ENCODE results near the gene IGFN1.

IGFN1 gene

DNA sequence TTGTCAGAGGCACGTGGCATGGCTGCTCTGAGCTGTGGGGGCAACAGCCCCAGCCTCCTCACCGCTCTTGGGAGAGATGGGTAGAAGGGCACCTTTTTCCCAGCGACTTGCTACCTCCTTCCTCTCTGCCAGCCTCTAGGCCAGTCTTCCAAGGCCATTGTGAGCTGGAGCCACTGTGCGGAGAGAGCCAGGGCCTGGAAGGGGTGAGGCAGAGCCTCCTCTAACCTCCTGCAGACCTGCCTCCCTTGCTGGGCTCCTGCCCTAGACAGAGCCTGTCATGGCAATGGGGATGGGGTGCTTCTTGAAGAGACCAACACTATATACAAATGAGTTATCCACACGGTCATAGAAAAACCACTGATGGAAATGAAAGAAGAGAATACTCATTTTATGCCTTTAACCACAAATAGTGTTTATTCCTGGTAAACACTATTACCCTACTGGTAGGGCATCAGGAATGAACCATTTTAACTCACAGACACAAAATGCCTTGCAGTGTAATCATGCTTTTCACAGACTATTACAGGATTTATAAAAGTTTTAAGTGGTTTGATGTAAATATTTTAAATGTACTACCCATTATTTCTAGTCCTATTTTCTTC, 5.0 kb upstream of the IGFN1 start:
- no peak for DNase-seq (ENCODE audit: low spot score)

DNA sequence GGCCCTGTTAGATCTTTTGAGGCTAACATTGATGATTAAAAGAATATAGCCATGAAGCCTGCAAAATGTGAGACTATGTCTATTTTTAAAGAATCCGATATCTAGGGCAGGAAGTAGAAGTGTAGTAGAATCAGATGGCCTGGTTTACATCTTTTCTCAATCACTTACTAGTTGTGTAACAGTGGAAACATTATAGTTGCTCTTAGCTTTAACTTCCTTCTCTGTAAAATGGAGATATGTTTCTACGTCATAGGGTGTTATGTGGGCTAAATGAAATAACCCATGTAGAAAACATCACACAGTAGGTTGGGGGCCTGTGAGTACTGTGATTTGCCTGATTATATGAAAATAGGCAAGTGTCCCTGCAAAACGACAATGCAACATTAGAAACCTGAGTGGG, 4.4 kb upstream of the IGFN1 start:
- no peak for DNase-seq (ENCODE audit: low spot score)

- DNase-seq (ENCODE audit: low spot score) = no peak
These were observed 1.5 kb upstream of the IGFN1 start for GRCh38 chr1:201189085-201189484.

DNA sequence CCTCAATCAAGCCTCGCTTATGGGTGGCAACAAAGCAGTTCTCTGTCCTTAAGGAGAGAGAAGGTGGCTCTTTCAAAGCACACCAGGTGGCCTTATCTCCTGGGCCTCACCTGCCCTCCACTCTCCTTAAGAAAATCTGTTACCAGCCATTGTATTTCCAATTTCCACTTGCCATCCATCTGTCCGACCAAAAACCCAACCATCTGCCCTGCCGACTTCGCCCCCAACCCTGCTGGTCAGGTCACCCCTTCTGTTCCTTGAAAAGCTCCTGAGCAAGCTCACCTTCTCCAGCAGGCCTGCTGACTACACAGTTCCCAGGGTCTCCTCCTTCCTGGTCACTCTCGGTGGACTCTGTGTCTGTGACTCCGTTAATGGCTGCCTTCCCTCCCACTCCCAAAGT, 619 bp upstream of the IGFN1 start:
- DNase-seq (ENCODE audit: low spot score) = no peak

- no peak for DNase-seq (ENCODE audit: low spot score)
These were observed 1.1 kb downstream of the IGFN1 start for GRCh38 chr1:201191653-201192260.

DNA sequence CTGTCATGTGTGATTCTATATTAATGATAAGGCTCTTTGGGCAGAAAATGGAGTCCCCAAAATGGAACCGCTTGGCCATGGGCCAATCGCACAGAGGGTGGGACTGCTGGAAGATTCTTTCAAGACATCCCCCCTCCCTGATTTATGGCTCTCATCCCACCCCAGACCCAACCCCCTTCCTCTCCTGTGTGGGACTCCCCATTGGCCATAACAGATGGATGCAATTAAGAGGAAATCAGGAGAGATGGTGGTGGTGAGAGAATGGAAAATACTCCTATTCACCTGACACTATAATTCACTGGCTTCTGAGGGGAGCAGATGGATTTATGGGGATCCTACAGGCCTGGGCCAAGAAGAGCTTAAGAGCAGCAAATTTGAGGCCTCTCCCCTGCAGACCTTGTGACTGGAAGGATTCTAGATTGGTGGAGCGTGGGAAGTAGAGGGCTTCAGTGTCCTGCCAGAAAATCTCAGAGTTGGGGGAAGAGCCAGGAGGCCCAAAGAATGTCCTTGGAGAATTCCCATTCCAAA, 1.7 kb downstream of the IGFN1 start:
- DNase-seq (ENCODE audit: low spot score) = no peak

- no peak for DNase-seq (ENCODE audit: low spot score)
These were observed 3.4 kb downstream of the IGFN1 start for GRCh38 chr1:201194046-201194445.

- DNase-seq (ENCODE audit: low spot score) = no peak
These were observed 8.0 kb downstream of the IGFN1 start for GRCh38 chr1:201198598-201198997.

GRCh38 chr1:201205036-201205435, 14.4 kb downstream of the IGFN1 start:
- no peak for DNase-seq (ENCODE audit: low spot score)

DNA sequence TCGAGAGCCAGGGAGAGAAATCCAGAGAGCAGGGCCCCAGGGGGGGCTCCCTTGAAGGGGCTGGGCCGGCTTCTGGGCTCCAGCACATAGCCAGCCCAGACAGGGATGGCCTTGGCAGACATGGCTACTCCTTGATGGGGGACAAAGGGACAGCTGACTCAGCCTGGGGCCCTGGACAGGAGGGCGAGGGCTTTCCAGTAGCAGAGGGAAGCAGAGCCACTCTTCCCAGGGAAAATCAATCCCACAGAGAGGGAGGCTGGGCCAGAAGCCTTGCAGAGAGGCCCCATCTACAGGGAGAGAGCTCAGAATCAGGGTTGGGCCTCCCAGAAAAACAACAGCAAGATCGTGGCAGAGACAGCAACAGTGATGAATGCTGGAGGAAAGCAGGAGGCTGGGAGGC, 15.6 kb downstream of the IGFN1 start:
- no peak for DNase-seq (ENCODE audit: low spot score)

DNA sequence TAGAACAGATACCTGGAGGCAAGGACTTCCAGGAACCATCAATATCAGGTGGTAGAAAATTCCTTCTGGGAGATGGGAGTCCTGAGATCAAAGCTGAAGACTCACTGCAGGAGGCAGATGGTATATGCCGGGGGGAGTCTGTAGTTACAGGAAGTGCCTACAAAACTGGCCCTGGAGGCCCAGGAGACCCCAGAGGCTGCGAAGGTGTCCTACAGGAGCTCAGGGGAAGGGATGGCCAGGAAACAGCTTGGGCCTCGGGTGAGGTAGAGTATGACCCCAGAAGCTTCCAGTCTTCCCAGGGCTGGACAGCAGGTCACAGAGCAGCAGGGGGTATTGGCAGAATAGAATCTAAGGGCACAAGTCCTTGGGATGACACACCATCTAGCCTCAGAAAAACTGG, 16.4 kb downstream of the IGFN1 start:
- no peak for DNase-seq (ENCODE audit: low spot score)

- DNase-seq (ENCODE audit: low spot score) = no peak
These were observed 17.6 kb downstream of the IGFN1 start for GRCh38 chr1:201208236-201208635.

- DNase-seq (ENCODE audit: low spot score) = no peak
These were observed 21.4 kb downstream of the IGFN1 start for GRCh38 chr1:201212056-201212455.

GRCh38 chr1:201212461-201213055, 21.9 kb downstream of the IGFN1 start:
- no peak for DNase-seq (ENCODE audit: low spot score)

DNA sequence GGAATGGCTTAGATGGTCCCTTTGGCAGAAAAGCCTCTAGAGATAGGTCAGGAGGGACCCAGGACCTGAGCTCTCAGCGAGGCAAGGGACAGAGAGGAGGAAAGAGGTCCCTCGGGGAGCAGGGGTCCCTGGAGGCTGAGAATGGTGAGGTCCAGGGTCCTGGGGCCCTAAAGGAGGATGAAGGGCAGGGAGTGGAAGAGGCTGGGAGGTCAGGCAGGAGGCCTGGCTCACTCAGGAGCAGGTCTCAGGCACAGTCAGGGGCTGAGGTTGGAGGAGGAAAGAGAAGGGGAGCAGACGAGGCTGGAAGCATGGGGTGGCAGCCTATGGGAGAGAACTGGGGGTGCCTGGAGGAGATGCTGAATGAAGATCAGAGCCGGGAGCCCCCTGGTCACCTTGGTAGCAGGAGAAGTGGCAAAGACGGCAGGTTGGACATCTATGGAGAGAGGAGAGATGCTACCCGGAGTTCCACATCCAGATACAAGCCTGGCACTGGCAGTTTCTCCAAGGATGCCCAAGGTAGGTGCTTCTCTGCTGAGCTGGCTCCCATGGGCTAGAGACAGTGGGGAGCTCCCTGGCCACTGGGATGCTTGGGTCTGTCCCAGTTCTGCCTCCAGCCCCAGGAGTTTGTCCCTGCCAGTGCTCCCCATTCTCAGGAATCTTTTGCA, 22.6 kb downstream of the IGFN1 start:
- DNase-seq (ENCODE audit: low spot score) = no peak

- DNase-seq (ENCODE audit: low spot score) = no peak
These were observed 23.3 kb downstream of the IGFN1 start for GRCh38 chr1:201213926-201214325.

GRCh38 chr1:201214461-201214860, 23.8 kb downstream of the IGFN1 start:
- DNase-seq (ENCODE audit: low spot score) = peak; percentile 5

- DNase-seq (ENCODE audit: low spot score) = no peak
These were observed 24.3 kb downstream of the IGFN1 start for GRCh38 chr1:201214886-201215285.

- DNase-seq (ENCODE audit: low spot score) = no peak
These were observed 25.1 kb downstream of the IGFN1 start for GRCh38 chr1:201215531-201216357.

DNA sequence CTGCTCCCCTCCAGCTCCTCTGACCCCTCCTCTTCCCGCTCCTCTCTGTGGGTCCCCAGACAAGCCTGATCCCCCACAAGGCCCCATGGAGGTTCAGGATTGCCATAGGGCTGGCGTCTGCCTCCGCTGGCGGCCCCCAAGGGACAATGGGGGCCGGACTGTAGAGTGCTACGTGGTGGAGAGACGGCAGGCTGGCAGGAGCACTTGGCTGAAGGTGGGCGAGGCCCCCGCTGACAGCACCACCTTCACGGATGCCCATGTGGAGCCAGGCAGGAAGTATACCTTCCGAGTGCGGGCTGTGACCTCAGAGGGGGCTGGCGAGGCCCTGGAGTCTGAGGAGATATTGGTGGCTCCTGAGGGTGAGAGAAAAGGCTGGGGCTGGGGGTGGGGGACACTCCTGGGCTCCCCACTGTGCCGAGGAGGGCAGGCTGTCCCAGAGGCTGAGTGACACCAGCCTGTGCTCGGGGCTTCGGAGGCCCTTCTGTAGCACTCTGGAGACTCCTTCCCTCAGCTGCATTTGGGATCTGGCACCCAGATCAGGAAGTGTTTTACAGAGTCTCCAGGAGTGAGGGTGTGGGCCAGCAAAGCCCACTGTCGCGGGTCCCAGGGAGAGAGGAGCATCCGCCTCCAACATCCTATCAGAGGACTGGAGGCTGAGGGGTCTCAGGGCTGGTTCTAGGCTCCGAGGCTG, 25.9 kb downstream of the IGFN1 start:
- DNase-seq (ENCODE audit: low spot score) = no peak

GRCh38 chr1:201217146-201217545, 26.5 kb downstream of the IGFN1 start:
- DNase-seq (ENCODE audit: low spot score) = no peak

DNA sequence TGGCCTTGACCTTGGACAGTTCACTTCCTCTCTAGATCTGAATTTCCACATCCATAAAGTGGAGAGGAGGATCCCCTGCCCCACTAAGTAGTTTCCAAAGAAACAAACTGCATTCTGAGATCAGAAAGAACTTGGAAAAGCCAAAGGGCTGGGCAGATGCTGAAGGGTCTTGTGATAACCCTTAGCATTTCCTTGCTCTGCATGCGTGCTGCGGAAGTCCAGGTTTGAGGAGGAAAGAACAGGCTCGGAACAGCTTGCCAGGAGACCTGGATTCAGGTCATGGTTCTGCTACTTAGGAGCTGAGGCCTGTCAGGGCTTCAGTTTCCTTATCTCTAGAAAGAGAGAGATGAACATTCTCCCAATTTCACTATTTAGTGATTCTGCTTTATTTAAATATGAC, 27.2 kb downstream of the IGFN1 start:
- DNase-seq (ENCODE audit: low spot score) = no peak

Data from hematopoietic multipotent progenitor cell treated with erythropoietin and hydrocortisone succinate and interleukin-3 and kit ligand, for 15 days (in vitro differentiated cells).